Measurements from ENCODE around the gene SGSM2. TPM values are rescaled to one million over a fixed set of nuclear protein-coding genes. Genes with fewer than 3 reads are reported as not detected.

SGSM2 gene
- total RNA-seq, 1 experiment from 2014 or later, result 26.5 TPM

- ChIA-PET CTCF (interaction anchor here (0.6 to 4.0 kb wide), 4 partner anchors 10 to 1348 kb away, joined by 3 to 22 read pairs (median 6); no protein-coding TSS in a partner anchor), POLR2A (interaction anchor here (1.0 kb wide), 1 partner anchor 20 kb away, joined by 4 read pairs; no protein-coding TSS in a partner anchor)
- no peaks in the 10 kb centered on the region for H3K27me3 Mint-ChIP-seq (ENCODE audit: insufficient read depth, unreplicated experiment)
- no peaks in the 10 kb centered on the region for H3K9me3 Mint-ChIP-seq (ENCODE audit: unreplicated experiment)
- H3K4me1 Mint-ChIP-seq (ENCODE audit: insufficient read depth, unreplicated experiment), result peaks cover 17% of the 10 kb centered on the region
- TF ChIP-seq, protein P1, sequence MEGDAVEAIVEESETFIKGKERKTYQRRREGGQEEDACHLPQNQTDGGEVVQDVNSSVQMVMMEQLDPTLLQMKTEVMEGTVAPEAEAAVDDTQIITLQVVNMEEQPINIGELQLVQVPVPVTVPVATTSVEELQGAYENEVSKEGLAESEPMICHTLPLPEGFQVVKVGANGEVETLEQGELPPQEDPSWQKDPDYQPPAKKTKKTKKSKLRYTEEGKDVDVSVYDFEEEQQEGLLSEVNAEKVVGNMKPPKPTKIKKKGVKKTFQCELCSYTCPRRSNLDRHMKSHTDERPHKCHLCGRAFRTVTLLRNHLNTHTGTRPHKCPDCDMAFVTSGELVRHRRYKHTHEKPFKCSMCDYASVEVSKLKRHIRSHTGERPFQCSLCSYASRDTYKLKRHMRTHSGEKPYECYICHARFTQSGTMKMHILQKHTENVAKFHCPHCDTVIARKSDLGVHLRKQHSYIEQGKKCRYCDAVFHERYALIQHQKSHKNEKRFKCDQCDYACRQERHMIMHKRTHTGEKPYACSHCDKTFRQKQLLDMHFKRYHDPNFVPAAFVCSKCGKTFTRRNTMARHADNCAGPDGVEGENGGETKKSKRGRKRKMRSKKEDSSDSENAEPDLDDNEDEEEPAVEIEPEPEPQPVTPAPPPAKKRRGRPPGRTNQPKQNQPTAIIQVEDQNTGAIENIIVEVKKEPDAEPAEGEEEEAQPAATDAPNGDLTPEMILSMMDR (IDR thresholded peaks at IDR 0.05; ENCODE audit: unreplicated experiment), result no peak
- no TSS peak for BruUV-seq (replicated peaks)
- intact Hi-C loops (cut with micrococcal nuclease), result no loop called here
- DNase-seq (ENCODE audit: unreplicated experiment), result no peak
- no peak overlapping the region for H3K27ac Mint-ChIP-seq (ENCODE audit: low read depth, unreplicated experiment)
- H3K36me3 Mint-ChIP-seq (ENCODE audit: insufficient read depth, unreplicated experiment), result peaks cover 39% of the 10 kb centered on the region
- no peak overlapping the region for H3K4me3 Mint-ChIP-seq (ENCODE audit: unreplicated experiment)
Measured at GRCh38 chr17:2362881-2363280, 25.6 kb downstream of the SGSM2 start.

- Mint-ChIP-seq H3K4me3 (ENCODE audit: unreplicated experiment) (no peak overlapping the region), H3K36me3 (ENCODE audit: insufficient read depth, unreplicated experiment) (peaks cover 39% of the 10 kb centered on the region), H3K27ac (ENCODE audit: low read depth, unreplicated experiment) (no peak overlapping the region), H3K4me1 (ENCODE audit: insufficient read depth, unreplicated experiment) (peaks cover 17% of the 10 kb centered on the region), H3K9me3 (ENCODE audit: unreplicated experiment) (no peaks in the 10 kb centered on the region), H3K27me3 (ENCODE audit: insufficient read depth, unreplicated experiment) (no peaks in the 10 kb centered on the region)
- intact Hi-C loops (cut with micrococcal nuclease), result no loop called here
- DNase-seq (ENCODE audit: unreplicated experiment), result no peak
- POLR2A ChIA-PET, result interaction anchor here (0.7 to 1.0 kb wide), 2 partner anchors 20 to 29 kb away, joined by 4 to 5 read pairs; no protein-coding TSS in a partner anchor
- TF ChIP-seq, protein P1 (IDR thresholded peaks at IDR 0.05; ENCODE audit: unreplicated experiment), result no peak
- no TSS peak for BruUV-seq (replicated peaks)
- CTCF ChIA-PET, result interaction anchor here (0.6 to 4.0 kb wide), 4 partner anchors 10 to 1348 kb away, joined by 3 to 22 read pairs (median 6); no protein-coding TSS in a partner anchor
Measured at GRCh38 chr17:2363318-2363717, 26.0 kb downstream of the SGSM2 start.

DNA sequence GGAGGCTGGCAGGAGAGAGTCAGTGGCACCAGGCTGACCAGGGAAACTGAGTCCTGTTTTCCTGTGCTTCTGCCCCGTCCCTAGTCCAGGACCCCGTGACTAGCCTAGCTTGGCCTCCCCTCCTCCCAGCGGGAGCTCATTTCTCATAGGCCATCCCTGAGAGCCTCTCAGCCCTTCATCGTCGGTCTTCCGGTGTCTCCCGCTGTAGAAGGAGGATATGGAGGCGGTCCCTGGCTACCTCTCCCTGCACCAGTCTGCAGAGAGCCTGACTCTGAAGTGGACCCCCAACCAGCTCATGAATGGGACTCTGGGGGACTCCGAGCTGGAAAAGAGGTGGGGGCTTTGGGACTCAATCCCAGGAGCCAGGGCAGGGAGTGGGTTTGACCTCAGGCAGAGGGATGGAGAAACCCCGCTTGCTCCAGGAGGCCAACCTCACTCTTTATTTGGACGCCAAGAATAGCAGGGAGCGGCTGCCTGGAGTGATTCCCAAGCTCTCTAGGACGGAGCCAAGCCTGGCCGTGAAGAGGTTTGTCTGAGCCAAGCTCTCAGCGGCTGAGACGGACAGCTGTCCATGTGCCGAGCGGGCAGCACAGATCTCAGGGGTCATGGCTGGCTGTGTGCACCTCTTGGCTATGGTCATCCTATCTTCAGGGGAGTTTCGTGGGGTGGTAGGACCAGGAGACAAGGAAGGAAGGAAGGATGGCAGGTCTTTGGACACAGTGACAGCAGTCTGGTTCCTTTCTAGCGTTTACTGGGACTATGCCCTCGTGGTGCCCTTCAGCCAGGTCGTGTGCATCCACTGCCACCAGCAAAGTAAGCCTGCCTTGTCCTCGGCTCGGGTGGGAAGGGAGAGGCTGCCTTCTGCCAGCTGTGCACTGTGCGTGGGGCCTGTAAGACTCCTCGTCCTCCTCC, 26.8 kb downstream of the SGSM2 start:
- no peak overlapping the region for H3K4me3 Mint-ChIP-seq (ENCODE audit: unreplicated experiment)
- intact Hi-C loops (cut with micrococcal nuclease), result no loop called here

GRCh38 chr17:2364763-2365116, 27.4 kb downstream of the SGSM2 start:
- H3K9me3 Mint-ChIP-seq (ENCODE audit: unreplicated experiment), result no peaks in the 10 kb centered on the region
- intact Hi-C loops (cut with micrococcal nuclease), result no loop called here
- no peaks in the 10 kb centered on the region for H3K27me3 Mint-ChIP-seq (ENCODE audit: insufficient read depth, unreplicated experiment)
- ChIA-PET CTCF (interaction anchor here (0.6 to 1.3 kb wide), 2 partner anchors 43 to 51 kb away, joined by 3 to 4 read pairs; no protein-coding TSS in a partner anchor), POLR2A (no interaction called here)
- TF ChIP-seq, protein P1 (IDR thresholded peaks at IDR 0.05; ENCODE audit: unreplicated experiment), result no peak
- H3K4me1 Mint-ChIP-seq (ENCODE audit: insufficient read depth, unreplicated experiment), result peaks cover 9% of the 10 kb centered on the region
- no TSS peak for BruUV-seq (replicated peaks)
- H3K27ac Mint-ChIP-seq (ENCODE audit: low read depth, unreplicated experiment), result no peak overlapping the region
- no peak overlapping the region for H3K4me3 Mint-ChIP-seq (ENCODE audit: unreplicated experiment)
- H3K36me3 Mint-ChIP-seq (ENCODE audit: insufficient read depth, unreplicated experiment), result peaks cover 39% of the 10 kb centered on the region
- no peak for DNase-seq (ENCODE audit: unreplicated experiment)

More for the DNA sequence above, 26.8 kb downstream of the SGSM2 start:
- peaks cover 15% of the 10 kb centered on the region for H3K4me1 Mint-ChIP-seq (ENCODE audit: insufficient read depth, unreplicated experiment)
- H3K27ac Mint-ChIP-seq (ENCODE audit: low read depth, unreplicated experiment), result no peak overlapping the region
- H3K27me3 Mint-ChIP-seq (ENCODE audit: insufficient read depth, unreplicated experiment), result no peaks in the 10 kb centered on the region
- POLR2A ChIA-PET, result interaction anchor here (0.7 to 1.0 kb wide), 2 partner anchors 19 to 28 kb away, joined by 4 to 5 read pairs; no protein-coding TSS in a partner anchor
- BruUV-seq (replicated peaks), result no TSS peak
- H3K36me3 Mint-ChIP-seq (ENCODE audit: insufficient read depth, unreplicated experiment), result peaks cover 36% of the 10 kb centered on the region
- CTCF ChIA-PET, result interaction anchor here (0.6 to 4.0 kb wide), 5 partner anchors 11 to 1347 kb away, joined by 3 to 22 read pairs (median 4); no protein-coding TSS in a partner anchor
- no peaks in the 10 kb centered on the region for H3K9me3 Mint-ChIP-seq (ENCODE audit: unreplicated experiment)
- TF ChIP-seq, protein P1 (IDR thresholded peaks at IDR 0.05; ENCODE audit: unreplicated experiment), result no peak
- no peak for DNase-seq (ENCODE audit: unreplicated experiment)

Data from MCF 10A (cell line).